Breast epithelium (tissue), 4 donors: Measurements from ENCODE around the gene ATP1B2. TPM values are rescaled to one million over a fixed set of nuclear protein-coding genes. Genes with fewer than 3 reads are reported as not detected.

Source experiments
- DNase-seq, 2 donors: peaks; one replicate each; pipeline ENCODE4 v3.0.0-alpha.2; 2019; ENCODE audit warnings: low spot score in 2 of 2
- H3K27ac ChIP-seq, 2 donors: fragments of 200-600 bp; sonication (generic) in 1 of 2; one replicate each; pipeline ENCODE4 v1.5.1; 2016 to 2019; ENCODE audit warnings: mild to moderate bottlenecking in 1 of 2
- H3K27me3 ChIP-seq, 2 donors: fragments of 200-600 bp; sonication (generic) in 1 of 2; one replicate each; pipeline versions ENCODE4 v1.5.1 to v1.6.0; 2017 to 2019; ENCODE audit warnings: control low read depth in 1 of 2, mild to moderate bottlenecking in 1 of 2
- H3K36me3 ChIP-seq: fragments of 200-600 bp; one replicate; pipeline ENCODE4 v1.5.1; 2019
- H3K4me1 ChIP-seq, 2 donors: fragments of 200-600 bp; sonication (generic); one replicate each; pipeline ENCODE4 v1.5.1; 2016 to 2019; ENCODE audit warnings: control low read depth in 1 of 2
- H3K4me3 ChIP-seq, 3 donors: fragments of 200-600 bp; sonication (generic); 1 replicate in 2 of 3; 2 replicates in 1 of 3; pipeline ENCODE4 v1.5.1; 2016 to 2019; ENCODE audit warnings: mild to moderate bottlenecking in 3 of 3, moderate library complexity in 2 of 3
- H3K9me3 ChIP-seq, 2 donors: fragments of 200-600 bp; sonication (generic) in 1 of 2; one replicate each; pipeline ENCODE4 v1.5.1; 2016 to 2019; ENCODE audit warnings: control low read depth in 1 of 2
- CTCF ChIP-seq, 3 donors: fragments of 450-650 bp; IDR thresholded peaks; one replicate each; pipeline ENCODE4 v1.5.1; 2016 to 2017; ENCODE audit warnings: antibody characterized with exemption in 3 of 3, mild to moderate bottlenecking in 3 of 3, moderate library complexity in 3 of 3
- POLR2A ChIP-seq: fragments of 450-650 bp; IDR thresholded peaks from one replicate; pipeline ENCODE4 v1.6.1; 2016; ENCODE audit warnings: antibody characterized with exemption, mild to moderate bottlenecking, moderate library complexity
- POLR2AphosphoS5 ChIP-seq, 3 donors: sonication (generic); formaldehyde crosslinking; IDR thresholded peaks; one replicate each; pipeline ENCODE4 v1.6.1; 2017; ENCODE audit warnings: antibody characterized with exemption in 3 of 3
- intact Hi-C: fragments of 100-400 bp; cut with DNase I; formaldehyde crosslinking; loops from one replicate; pipeline ENCODE4 v1.15.1; 2023; ENCODE audit warnings: low total_unique reads
- total RNA-seq, 3 donors: library from RNA; depleted of rRNA; stranded (reverse); fragments of >200 nt; gene quantifications; one replicate each; pipeline ENCODE4 v1.1.0, GENCODE V29; 2016

ATP1B2 gene
- total RNA-seq, 3 donors from 2014 or later: 0.16 to 1.2 (median 0.98) TPM

DNA sequence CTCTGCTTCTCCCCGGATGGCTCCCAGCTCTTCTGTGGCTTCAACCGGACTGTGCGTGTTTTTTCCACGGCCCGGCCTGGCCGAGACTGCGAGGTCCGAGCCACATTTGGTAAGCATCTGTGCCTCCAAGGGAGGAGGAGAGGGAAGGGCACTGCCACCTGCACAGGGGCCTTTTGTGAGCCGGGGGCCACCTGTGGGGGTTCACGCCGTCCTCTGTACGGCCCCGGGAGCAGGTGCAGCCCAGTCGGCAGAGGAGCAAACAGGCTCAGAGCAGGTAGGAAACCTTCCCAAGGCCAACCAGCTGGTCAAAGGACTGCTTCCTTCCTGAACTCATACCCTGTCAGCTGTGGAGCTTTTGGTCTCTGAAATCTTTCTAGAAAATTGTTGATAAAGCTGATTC is 51.0 kb downstream of the ATP1B2 start:
- Histone ChIP-seq H3K27ac (no peak overlapping the region), H3K4me1 (peaks cover 0 to 2% of the 10 kb centered on the region in 2 donors), H3K36me3 (no peaks in the 10 kb centered on the region), H3K9me3 (no peaks in the 10 kb centered on the region), H3K27me3 (peaks cover 0 to 2% of the 10 kb centered on the region in 2 donors), H3K4me3 (no peak overlapping the region)
- DNase-seq: no peak
- intact Hi-C loops: no loop called here
- TF ChIP-seq POLR2AphosphoS5 (IDR thresholded peaks at IDR 0.05) (no peak), POLR2A (no peak), CTCF (IDR thresholded peaks at IDR 0.05) (no peak)

GRCh38 chr17:7702776-7703175 is 52.0 kb downstream of the ATP1B2 start:
- Histone ChIP-seq H3K27me3 (peaks cover 0 to 2% of the 10 kb centered on the region in 2 donors), H3K4me1 (peaks cover 0 to 2% of the 10 kb centered on the region in 2 donors), H3K4me3 (no peak overlapping the region), H3K27ac (no peak overlapping the region), H3K9me3 (no peaks in the 10 kb centered on the region), H3K36me3 (no peaks in the 10 kb centered on the region)
- intact Hi-C loops: no loop called here
- DNase-seq: no peak
- TF ChIP-seq CTCF (IDR thresholded peaks at IDR 0.05): no peak
- TF ChIP-seq POLR2AphosphoS5 (IDR thresholded peaks at IDR 0.05): no peak
- no peak for TF ChIP-seq POLR2A

DNA sequence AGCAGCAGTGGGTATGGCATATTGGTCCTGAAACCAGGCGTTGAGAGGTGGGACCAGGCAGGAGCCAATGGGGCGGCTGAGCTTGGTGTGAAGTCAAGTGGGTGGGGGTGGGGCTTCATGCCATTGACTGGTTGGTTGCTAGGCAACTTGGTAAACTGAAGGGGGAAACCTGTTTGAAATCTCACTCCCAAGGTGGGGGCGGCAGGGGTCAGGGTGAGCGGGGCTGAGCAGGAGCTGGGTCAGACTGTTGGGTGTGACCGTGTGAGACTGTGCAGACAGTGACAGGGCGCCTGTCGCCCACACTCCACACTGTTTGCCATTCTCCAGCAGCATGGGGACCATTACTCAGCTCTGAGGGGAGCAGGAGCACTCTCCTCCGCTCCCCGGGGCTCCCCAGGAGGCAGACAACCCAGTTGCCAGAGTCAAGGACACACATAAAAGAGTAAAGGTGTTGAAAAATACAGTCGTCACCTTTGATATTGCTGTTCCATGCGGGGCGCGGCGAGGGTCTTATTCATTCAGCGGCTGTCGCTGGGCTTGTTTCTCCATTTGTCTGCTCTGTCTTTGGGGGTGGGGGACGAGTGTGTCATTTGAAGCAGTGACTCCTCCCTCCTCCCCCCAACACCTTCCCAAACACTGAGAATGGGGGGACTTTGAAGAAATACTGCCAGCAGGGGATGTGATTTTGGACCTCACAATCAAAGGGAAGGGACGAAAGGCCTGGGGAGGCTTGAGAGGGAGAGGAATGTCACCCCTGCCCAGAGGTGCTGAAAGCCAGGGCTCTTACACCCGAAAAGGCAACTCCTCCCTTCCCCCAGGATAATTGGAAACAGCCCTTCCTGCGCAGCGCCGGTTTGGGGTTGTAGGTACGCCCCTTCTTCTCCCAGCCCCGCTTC is 53.1 kb downstream of the ATP1B2 start:
- peak in 1 of 2 donors; percentile 52 for DNase-seq
- peaks cover 0 to 2% of the 10 kb centered on the region in 2 donors for H3K27me3 ChIP-seq

DNA sequence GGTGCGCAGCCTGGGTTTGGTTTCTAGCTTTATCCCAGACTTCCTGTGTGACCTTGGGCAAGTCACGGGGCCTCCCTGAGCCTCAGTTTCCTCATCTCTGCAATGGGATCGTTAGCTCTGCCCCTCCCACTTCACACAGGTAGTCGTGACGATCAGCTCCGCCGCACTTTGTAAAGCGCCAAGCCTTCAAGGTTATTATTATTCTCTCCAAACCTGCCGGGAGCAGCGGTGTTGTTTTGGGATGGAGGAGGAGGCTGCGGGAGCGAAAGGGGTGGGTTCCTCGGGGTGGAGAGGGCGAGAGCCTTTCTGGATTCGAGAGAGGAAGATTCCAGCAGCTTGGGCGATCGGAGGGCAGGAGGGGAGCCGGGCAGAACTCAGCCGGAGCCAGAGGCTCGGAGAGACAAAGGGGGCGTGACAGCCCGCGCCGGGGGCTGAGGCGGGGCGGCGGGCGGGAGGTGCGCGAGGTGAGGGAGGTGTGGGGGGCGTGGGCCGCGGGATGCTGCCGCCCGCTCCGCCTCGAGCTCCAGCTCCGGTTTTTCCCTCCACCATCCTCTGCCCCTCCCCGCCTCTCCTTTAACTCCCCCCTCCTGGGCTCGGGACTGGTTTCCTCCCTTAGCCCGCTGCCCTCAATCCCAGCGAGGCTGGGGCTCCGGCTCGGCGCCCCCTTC is 54.0 kb downstream of the ATP1B2 start, which contains the start of gene EFNB3:
EFNB3 (plus strand) TSS at position 602 of the 668 bp plus-strand sequence. CDS start 397 bp downstream, outside the sequence.
- H3K9me3 ChIP-seq: no peaks in the 10 kb centered on the region
- H3K36me3 ChIP-seq: no peaks in the 10 kb centered on the region
- H3K27me3 ChIP-seq: peaks cover 0 to 2% of the 10 kb centered on the region in 2 donors
- no peak for TF ChIP-seq POLR2A
- TF ChIP-seq POLR2AphosphoS5 (IDR thresholded peaks at IDR 0.05): no peak
- TF ChIP-seq CTCF (IDR thresholded peaks at IDR 0.05): no peak
- intact Hi-C loops: no loop called here
- H3K4me3 ChIP-seq: peak within 1 kb of the TSS; percentile 29 to 81 (median 71)
- peak within 1 kb of the TSS in 1 of 2 donors; percentile 8 for H3K27ac ChIP-seq
- H3K4me1 ChIP-seq: peaks cover 0 to 2% of the 10 kb centered on the region in 2 donors
- DNase-seq: no peak

More for the DNA sequence above, 53.1 kb downstream of the ATP1B2 start:
- TF ChIP-seq CTCF (IDR thresholded peaks at IDR 0.05): no peak
- TF ChIP-seq POLR2A: no peak
- TF ChIP-seq POLR2AphosphoS5 (IDR thresholded peaks at IDR 0.05): no peak
- Histone ChIP-seq H3K4me1 (peaks cover 0 to 2% of the 10 kb centered on the region in 2 donors), H3K36me3 (no peaks in the 10 kb centered on the region), H3K9me3 (no peaks in the 10 kb centered on the region), H3K27ac (peak overlapping the region; percentile 8 to 53), H3K4me3 (peak overlapping the region in 2 of 3 donors; percentile 71 to 81)
- intact Hi-C loops: no loop called here
